Measurements from ENCODE around the gene PGM1.

DNA sequence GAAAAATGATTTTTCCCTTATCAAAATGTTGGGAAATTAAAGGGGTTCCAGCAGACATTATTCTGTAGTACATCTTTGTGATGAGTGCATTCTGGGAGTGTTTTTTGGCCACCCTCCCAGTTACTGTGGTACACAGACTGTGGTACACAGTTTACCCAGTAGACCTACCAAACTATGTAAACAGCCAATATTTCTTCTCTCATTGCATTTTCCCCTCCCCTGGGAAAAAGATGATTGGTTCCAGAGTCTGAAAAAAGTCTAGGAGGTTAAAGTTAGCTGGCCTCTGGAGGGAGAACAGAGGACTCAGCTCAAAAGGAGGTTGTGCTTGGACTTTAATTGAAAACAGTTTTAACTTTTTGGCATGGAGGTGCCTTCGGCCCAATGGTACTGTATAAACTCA, 42.5 kb downstream of the PGM1 start:
- no peak for TF ChIP-seq POLR2A (IDR thresholded peaks at IDR 0.05)
- TF ChIP-seq, protein P1, sequence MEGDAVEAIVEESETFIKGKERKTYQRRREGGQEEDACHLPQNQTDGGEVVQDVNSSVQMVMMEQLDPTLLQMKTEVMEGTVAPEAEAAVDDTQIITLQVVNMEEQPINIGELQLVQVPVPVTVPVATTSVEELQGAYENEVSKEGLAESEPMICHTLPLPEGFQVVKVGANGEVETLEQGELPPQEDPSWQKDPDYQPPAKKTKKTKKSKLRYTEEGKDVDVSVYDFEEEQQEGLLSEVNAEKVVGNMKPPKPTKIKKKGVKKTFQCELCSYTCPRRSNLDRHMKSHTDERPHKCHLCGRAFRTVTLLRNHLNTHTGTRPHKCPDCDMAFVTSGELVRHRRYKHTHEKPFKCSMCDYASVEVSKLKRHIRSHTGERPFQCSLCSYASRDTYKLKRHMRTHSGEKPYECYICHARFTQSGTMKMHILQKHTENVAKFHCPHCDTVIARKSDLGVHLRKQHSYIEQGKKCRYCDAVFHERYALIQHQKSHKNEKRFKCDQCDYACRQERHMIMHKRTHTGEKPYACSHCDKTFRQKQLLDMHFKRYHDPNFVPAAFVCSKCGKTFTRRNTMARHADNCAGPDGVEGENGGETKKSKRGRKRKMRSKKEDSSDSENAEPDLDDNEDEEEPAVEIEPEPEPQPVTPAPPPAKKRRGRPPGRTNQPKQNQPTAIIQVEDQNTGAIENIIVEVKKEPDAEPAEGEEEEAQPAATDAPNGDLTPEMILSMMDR (IDR thresholded peaks at IDR 0.05 in 8 of 11, conservative IDR thresholded peaks at IDR 0.05 in 3 of 11), result no peak

Data from spleen (tissue), 7 donors.